Eye (tissue), 1 donor: ENCODE measurements around the gene CXCL14.
A peak's percentile ranks its signal among the peaks of the same experiment; 100 is the strongest.
"Not testable (repeated sequence)": the region's sequence is repeated elsewhere in the genome, so short reads cannot be mapped to it uniquely, and the experiment has no call there.

Source experiments
- DNase-seq: peaks from one replicate; pipeline ENCODE4 v3.0.0-alpha.2; 2015

The CXCL14 gene

GRCh38 chr5:135541807-135542502 lies 36.8 kb downstream of the CXCL14 start:
- DNase-seq, result no peak

- no peak for DNase-seq
Observed at GRCh38 chr5:135539430-135540005, 39.3 kb downstream of the CXCL14 start.

GRCh38 chr5:135538261-135538660 lies 40.5 kb downstream of the CXCL14 start:
- no peak for DNase-seq

- DNase-seq, result no peak
Observed at GRCh38 chr5:135537745-135538144, 41.0 kb downstream of the CXCL14 start.

- no peak for DNase-seq
Observed at GRCh38 chr5:135537271-135537670, 41.5 kb downstream of the CXCL14 start.

GRCh38 chr5:135535820-135536801 lies 42.7 kb downstream of the CXCL14 start, which contains the start of gene NEUROG1:
Gene NEUROG1, minus strand, starts transcription at chr5:135535964. Its CDS starts 274 bp downstream, at chr5:135535690.
- DNase-seq, result peak; percentile 84

- DNase-seq, result peak; percentile 65
Observed at GRCh38 chr5:135535420-135535819, 43.4 kb downstream of the CXCL14 start.

GRCh38 chr5:135534609-135535419 lies 44.0 kb downstream of the CXCL14 start:
- DNase-seq, result peak; percentile 45

- DNase-seq, result no peak
Observed at GRCh38 chr5:135533794-135534193, 45.0 kb downstream of the CXCL14 start.

GRCh38 chr5:135533334-135533733 lies 45.5 kb downstream of the CXCL14 start:
- DNase-seq, result no peak

GRCh38 chr5:135529576-135529975 lies 49.2 kb downstream of the CXCL14 start:
- not testable (repeated sequence) for DNase-seq

- DNase-seq, result no peak
Observed at GRCh38 chr5:135526924-135527323, 51.9 kb downstream of the CXCL14 start.

GRCh38 chr5:135521964-135522363 lies 56.8 kb downstream of the CXCL14 start:
- DNase-seq, result no peak
